ENCODE measurements around the gene CTIF. TPM values are rescaled to one million over a fixed set of nuclear protein-coding genes. Genes with fewer than 3 reads are reported as not detected.

Gene CTIF
- polyA plus RNA-seq, 1 of the 3 experiments (the other 2 are of a cell fraction): 47.2 TPM

DNA sequence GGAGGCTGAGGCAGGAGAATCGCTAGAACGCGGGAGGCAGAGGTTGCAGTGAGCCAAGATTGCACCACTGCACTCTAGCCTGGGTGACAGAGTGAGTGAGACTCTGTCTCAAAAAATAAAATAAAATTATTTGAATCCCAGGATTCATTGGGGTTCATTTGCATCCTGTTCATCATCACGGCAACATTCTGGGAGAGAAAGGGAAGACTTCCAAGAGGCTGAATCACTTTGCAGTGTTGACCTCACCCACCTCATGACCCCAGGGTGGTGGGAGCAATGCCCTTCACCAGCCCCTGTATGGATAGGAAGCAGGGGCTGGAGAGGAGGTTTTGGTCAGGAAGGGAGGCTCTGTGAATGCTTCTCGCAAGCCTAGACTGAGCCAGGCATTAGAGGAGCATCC lies 195.6 kb downstream of the CTIF start:
- Histone ChIP-seq H3K4me1 (ENCODE audit: control insufficient read depth in 1 of 2, insufficient read depth in 2 of 2, low read depth in 1 of 2, low read length in 1 of 2) (peaks cover 15 to 26% of the 10 kb centered on the region in 2 experiments; a peak in 3 of 4 replicates), H3F3A (replicated peaks; ENCODE audit: insufficient read depth) (no peaks in the 10 kb centered on the region), H3K4me2 (no peak overlapping the region), H3K9ac (no peak overlapping the region), H3K27me3 (ENCODE audit: insufficient read depth) (no peaks in the 10 kb centered on the region), H3K27ac (ENCODE audit: low read depth in 2 of 2, low read length in 1 of 2) (no peak overlapping the region), H2AFZ (ENCODE audit: low read depth) (no peak overlapping the region), H3K9me2 (no peaks in the 10 kb centered on the region), H3K4me3 (ENCODE audit: low read depth in 2 of 2, low read length in 1 of 2) (no peak overlapping the region), H3K9me3 (no peaks in the 10 kb centered on the region), H3K36me3 (replicated peaks in 1 of 2; ENCODE audit: control insufficient read depth in 1 of 2, insufficient read depth in 2 of 2, low read length in 1 of 2) (peaks cover 0 to 2% of the 10 kb centered on the region in 2 experiments), H3K79me2 (ENCODE audit: insufficient read depth) (peaks cover 34% of the 10 kb centered on the region), H4K20me1 (ENCODE audit: insufficient read depth) (peaks cover 27% of the 10 kb centered on the region; the same call in 1 of the 2 replicates)
- ChIA-PET CTCF (no interaction called here), POLR2A (no interaction called here)
- whole genome bisulfite sequencing (ENCODE audit: low lambda C conversion rate): 90% methylated on average over 5 of the region's 5 CpGs
- no peak for TF ChIP-seq MXI1 (IDR thresholded peaks at IDR 0.05; ENCODE audit: low read depth, low read length)
- no peak for TF ChIP-seq NFIC (IDR thresholded peaks at IDR 0.05; ENCODE audit: borderline replicate concordance)
- TF ChIP-seq RAD21 (IDR thresholded peaks at IDR 0.05; ENCODE audit: low read length): no peak
- TF ChIP-seq POLR2AphosphoS5 (IDR thresholded peaks at IDR 0.05; ENCODE audit: low read depth, low read length): no peak
- no peak for TF ChIP-seq IRF3 (IDR thresholded peaks at IDR 0.05; ENCODE audit: low read depth, low read length)
- no peak for TF ChIP-seq EP300 (IDR thresholded peaks at IDR 0.05; ENCODE audit: borderline replicate concordance in 1 of 2, low read depth in 1 of 2, low read length in 1 of 2)
- no peak for TF ChIP-seq USF1 (IDR thresholded peaks at IDR 0.05; ENCODE audit: borderline replicate concordance, low read depth)
- TF ChIP-seq ELF1 (IDR thresholded peaks at IDR 0.05): no peak
- TF ChIP-seq GATA2 (CRISPR knock-in tag; IDR thresholded peaks at IDR 0.05): no peak
- TF ChIP-seq YY1 (IDR thresholded peaks at IDR 0.05; ENCODE audit: low read depth): no peak
- no peak for TF ChIP-seq TEAD4 (IDR thresholded peaks at IDR 0.05; ENCODE audit: borderline replicate concordance, insufficient read depth)
- TF ChIP-seq, protein P1, sequence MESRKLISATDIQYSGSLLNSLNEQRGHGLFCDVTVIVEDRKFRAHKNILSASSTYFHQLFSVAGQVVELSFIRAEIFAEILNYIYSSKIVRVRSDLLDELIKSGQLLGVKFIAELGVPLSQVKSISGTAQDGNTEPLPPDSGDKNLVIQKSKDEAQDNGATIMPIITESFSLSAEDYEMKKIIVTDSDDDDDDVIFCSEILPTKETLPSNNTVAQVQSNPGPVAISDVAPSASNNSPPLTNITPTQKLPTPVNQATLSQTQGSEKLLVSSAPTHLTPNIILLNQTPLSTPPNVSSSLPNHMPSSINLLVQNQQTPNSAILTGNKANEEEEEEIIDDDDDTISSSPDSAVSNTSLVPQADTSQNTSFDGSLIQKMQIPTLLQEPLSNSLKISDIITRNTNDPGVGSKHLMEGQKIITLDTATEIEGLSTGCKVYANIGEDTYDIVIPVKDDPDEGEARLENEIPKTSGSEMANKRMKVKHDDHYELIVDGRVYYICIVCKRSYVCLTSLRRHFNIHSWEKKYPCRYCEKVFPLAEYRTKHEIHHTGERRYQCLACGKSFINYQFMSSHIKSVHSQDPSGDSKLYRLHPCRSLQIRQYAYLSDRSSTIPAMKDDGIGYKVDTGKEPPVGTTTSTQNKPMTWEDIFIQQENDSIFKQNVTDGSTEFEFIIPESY (IDR thresholded peaks at IDR 0.05; ENCODE audit: borderline replicate concordance, low read depth): no peak
- no peak for TF ChIP-seq MEF2A (IDR thresholded peaks at IDR 0.05; ENCODE audit: borderline replicate concordance, low read depth)
- TF ChIP-seq, protein P2, sequence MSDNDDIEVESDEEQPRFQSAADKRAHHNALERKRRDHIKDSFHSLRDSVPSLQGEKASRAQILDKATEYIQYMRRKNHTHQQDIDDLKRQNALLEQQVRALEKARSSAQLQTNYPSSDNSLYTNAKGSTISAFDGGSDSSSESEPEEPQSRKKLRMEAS (IDR thresholded peaks at IDR 0.05; ENCODE audit: low read depth): no peak
- TF ChIP-seq, protein P3, sequence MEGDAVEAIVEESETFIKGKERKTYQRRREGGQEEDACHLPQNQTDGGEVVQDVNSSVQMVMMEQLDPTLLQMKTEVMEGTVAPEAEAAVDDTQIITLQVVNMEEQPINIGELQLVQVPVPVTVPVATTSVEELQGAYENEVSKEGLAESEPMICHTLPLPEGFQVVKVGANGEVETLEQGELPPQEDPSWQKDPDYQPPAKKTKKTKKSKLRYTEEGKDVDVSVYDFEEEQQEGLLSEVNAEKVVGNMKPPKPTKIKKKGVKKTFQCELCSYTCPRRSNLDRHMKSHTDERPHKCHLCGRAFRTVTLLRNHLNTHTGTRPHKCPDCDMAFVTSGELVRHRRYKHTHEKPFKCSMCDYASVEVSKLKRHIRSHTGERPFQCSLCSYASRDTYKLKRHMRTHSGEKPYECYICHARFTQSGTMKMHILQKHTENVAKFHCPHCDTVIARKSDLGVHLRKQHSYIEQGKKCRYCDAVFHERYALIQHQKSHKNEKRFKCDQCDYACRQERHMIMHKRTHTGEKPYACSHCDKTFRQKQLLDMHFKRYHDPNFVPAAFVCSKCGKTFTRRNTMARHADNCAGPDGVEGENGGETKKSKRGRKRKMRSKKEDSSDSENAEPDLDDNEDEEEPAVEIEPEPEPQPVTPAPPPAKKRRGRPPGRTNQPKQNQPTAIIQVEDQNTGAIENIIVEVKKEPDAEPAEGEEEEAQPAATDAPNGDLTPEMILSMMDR (IDR thresholded peaks at IDR 0.05): no peak
- no peak for TF ChIP-seq EZH2phosphoT487 (IDR thresholded peaks at IDR 0.05; ENCODE audit: borderline replicate concordance, low read depth)
- TF ChIP-seq RCOR1 (IDR thresholded peaks at IDR 0.05; ENCODE audit: low read length): no peak
- no peak for TF ChIP-seq TCF12 (IDR thresholded peaks at IDR 0.05)
- no peak for DNase-seq

All from SK-N-SH (cell line).